ENCODE data around the gene SORBS2.

- TF ChIP-seq, protein P1, sequence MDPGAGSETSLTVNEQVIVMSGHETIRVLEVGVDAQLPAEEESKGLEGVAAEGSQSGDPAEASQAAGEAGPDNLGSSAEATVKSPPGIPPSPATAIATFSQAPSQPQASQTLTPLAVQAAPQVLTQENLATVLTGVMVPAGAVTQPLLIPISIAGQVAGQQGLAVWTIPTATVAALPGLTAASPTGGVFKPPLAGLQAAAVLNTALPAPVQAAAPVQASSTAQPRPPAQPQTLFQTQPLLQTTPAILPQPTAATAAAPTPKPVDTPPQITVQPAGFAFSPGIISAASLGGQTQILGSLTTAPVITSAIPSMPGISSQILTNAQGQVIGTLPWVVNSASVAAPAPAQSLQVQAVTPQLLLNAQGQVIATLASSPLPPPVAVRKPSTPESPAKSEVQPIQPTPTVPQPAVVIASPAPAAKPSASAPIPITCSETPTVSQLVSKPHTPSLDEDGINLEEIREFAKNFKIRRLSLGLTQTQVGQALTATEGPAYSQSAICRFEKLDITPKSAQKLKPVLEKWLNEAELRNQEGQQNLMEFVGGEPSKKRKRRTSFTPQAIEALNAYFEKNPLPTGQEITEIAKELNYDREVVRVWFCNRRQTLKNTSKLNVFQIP (CRISPR knock-in tag; IDR thresholded peaks at IDR 0.05; ENCODE audit: borderline replicate concordance, low read depth), result no peak
- no peak for TF ChIP-seq TOX (CRISPR knock-in tag; IDR thresholded peaks at IDR 0.05; ENCODE audit: borderline replicate concordance)
- TF ChIP-seq ZNF565 (CRISPR knock-in tag; conservative IDR thresholded peaks at IDR 0.05; ENCODE audit: low read depth), result no peak
- no peak for TF ChIP-seq TSHZ2 (CRISPR knock-in tag; IDR thresholded peaks at IDR 0.05)
- no peak for TF ChIP-seq ISL1 (CRISPR knock-in tag; IDR thresholded peaks at IDR 0.05)
- TF ChIP-seq RARB (CRISPR knock-in tag; IDR thresholded peaks at IDR 0.05), result no peak
- no peak for TF ChIP-seq PATZ1 (CRISPR knock-in tag; IDR thresholded peaks at IDR 0.05; ENCODE audit: borderline replicate concordance)
- TF ChIP-seq ZFP3 (CRISPR knock-in tag; IDR thresholded peaks at IDR 0.05), result no peak
- no peak for TF ChIP-seq SNAI2 (CRISPR knock-in tag; IDR thresholded peaks at IDR 0.05)
- no peak for TF ChIP-seq CREB5 (CRISPR knock-in tag; IDR thresholded peaks at IDR 0.05; ENCODE audit: low read depth)
- TF ChIP-seq ARNTL (CRISPR knock-in tag; IDR thresholded peaks at IDR 0.05; ENCODE audit: borderline replicate concordance, low read depth), result no peak
- no peak for TF ChIP-seq ZNF70 (CRISPR knock-in tag; IDR thresholded peaks at IDR 0.05)
- TF ChIP-seq ZFP30 (CRISPR knock-in tag; IDR thresholded peaks at IDR 0.05), result no peak
Measured at GRCh38 chr4:185559915-185560281, 252.1 kb downstream of the SORBS2 start.

Data from SK-N-SH treated with all-trans-retinoic acid at 6 μM for 48 hours (cell line).